ENCODE results near the gene AKT3. TPM values are rescaled to one million over a fixed set of nuclear protein-coding genes. Genes with fewer than 3 reads are reported as not detected.

Gene AKT3
- total RNA-seq, 1 donor from 2014 or later: 61.9 TPM

DNA sequence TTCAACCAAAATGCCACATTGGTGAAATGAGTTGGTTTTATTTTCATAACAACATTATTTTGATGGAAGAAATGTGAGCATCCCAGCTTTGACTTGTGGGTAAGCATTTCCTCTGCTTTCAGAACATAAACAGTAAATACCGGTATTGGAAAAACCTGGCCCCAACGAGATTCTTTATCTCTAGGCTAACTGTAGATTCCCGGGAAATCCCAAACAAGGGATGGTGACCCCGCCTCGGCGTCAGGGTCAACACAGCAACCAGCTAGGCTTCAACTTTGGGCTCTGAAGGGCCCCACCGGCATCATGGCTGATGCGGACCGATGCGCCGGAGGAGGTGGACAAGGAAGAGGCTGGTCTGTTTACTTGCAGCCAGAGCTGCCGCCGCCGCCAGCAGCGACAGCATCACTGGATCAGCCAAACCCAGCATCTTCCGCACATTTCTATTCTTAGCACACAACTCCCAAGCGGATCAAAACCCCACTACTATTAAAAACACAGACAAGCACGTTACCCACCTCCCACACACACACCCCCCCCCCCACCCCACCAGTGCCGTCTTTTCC is 1.1 kb downstream of the AKT3 start:
- H3K27me3 ChIP-seq: no peaks in the 10 kb centered on the region
- H3K27ac ChIP-seq: peak overlapping the region; percentile 99
- H3K36me3 ChIP-seq: no peaks in the 10 kb centered on the region
- peak in 1 of 2 donors; percentile 91 for DNase-seq (ENCODE audit: extremely low spot score in 2 of 2)
- intact Hi-C loops (cut with DNase I): no loop called here
- TF ChIP-seq POLR2AphosphoS5 (IDR thresholded peaks at IDR 0.05; ENCODE audit: insufficient read depth in 1 of 2, low read depth in 1 of 2) (peak; percentile 18 to 71), CTCF (IDR thresholded peaks at IDR 0.05) (no peak)
- H3K4me3 ChIP-seq: peak overlapping the region; percentile 78 to 92
- peaks cover 34% of the 10 kb centered on the region for H3K4me1 ChIP-seq
- H3K9me3 ChIP-seq: no peaks in the 10 kb centered on the region

DNA sequence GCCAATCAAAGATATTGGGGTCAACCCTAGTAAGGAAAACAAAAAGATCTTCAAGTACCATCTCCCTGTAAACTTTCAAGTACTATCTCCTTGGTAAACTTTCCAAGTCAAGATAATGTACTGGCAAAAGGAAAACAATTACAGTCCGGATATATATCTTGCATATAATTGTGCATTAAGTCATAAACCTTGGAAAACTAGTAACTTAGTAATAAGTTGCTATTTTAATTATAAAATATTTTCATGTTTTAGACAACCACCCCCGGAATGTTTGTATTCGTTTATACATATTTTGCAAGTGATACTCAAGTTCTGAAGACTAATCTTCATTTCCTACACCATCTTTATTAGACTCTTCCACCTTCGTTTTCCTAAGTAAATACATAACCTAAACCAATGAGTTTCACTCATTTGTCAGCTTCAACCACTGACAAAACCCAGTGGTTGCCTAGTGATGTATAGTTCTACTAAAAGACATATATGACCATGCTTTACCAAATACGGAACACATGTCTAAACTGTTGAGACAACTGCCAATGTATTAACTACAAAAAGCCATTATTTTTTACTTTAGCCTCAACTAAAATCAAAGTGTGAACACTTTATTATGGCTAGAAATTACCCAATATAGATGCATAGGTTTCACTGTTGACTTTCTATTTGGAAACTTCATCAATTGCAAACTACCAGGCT is 1.7 kb downstream of the AKT3 start:
- Histone ChIP-seq H3K4me3 (peak overlapping the region; percentile 78 to 92), H3K27me3 (no peaks in the 10 kb centered on the region), H3K4me1 (peaks cover 39% of the 10 kb centered on the region), H3K27ac (peak overlapping the region; percentile 99), H3K9me3 (no peaks in the 10 kb centered on the region), H3K36me3 (no peaks in the 10 kb centered on the region)
- DNase-seq (ENCODE audit: extremely low spot score in 2 of 2): no peak
- intact Hi-C loops (cut with DNase I): no loop called here
- TF ChIP-seq POLR2A (IDR thresholded peaks at IDR 0.05) (no peak), POLR2AphosphoS5 (IDR thresholded peaks at IDR 0.05; ENCODE audit: insufficient read depth in 1 of 2, low read depth in 1 of 2) (no peak), CTCF (IDR thresholded peaks at IDR 0.05) (no peak)

DNA sequence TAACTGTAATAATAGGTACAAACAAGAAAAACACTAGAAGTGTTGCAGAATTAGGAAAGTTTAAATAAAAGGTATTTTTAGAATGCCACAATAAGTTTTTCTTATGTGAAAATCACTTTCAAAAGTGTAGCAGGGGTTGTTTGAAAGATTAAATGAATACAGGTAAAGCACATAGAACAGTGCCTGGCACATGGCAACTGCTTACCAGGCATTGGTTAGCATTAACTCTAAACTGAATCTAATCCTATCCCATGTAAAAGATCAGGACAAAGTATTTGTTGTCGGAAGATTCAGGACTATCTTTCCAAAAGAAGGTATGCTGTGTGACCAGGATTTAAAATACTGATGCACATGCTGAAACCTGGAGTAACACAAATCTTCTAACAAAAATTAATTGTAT is 3.3 kb downstream of the AKT3 start:
- no peak overlapping the region for H3K4me3 ChIP-seq
- no peak overlapping the region for H3K27ac ChIP-seq
- peaks cover 44% of the 10 kb centered on the region for H3K4me1 ChIP-seq
- DNase-seq (ENCODE audit: extremely low spot score in 2 of 2): no peak
- no peaks in the 10 kb centered on the region for H3K27me3 ChIP-seq
- no peaks in the 10 kb centered on the region for H3K9me3 ChIP-seq
- no peaks in the 10 kb centered on the region for H3K36me3 ChIP-seq
- TF ChIP-seq POLR2AphosphoS5 (IDR thresholded peaks at IDR 0.05; ENCODE audit: insufficient read depth in 1 of 2, low read depth in 1 of 2): no peak
- no peak for TF ChIP-seq CTCF (IDR thresholded peaks at IDR 0.05)
- no peak for TF ChIP-seq POLR2A (IDR thresholded peaks at IDR 0.05)
- intact Hi-C loops (cut with DNase I): no loop called here

DNA sequence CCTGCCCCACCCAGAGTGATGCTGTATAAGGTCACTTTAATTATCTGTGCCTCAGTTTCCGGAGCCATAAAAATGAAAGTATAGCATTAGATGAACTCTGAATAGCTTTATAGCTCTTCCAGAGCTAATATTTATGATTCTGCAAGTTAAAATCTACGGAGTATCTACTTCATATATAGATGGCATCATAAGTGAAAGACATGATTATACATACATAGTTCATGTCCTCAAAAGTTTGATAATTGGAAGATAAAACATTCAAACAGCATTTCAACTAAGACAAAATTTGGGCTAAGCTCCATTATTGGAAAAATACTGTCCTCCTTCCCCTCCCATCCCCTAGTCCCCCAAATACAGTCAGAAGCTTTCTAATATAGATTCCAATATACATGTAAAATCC is 4.2 kb downstream of the AKT3 start:
- intact Hi-C loops (cut with DNase I): no loop called here
- Histone ChIP-seq H3K27me3 (no peaks in the 10 kb centered on the region), H3K4me1 (peaks cover 42% of the 10 kb centered on the region), H3K27ac (no peak overlapping the region), H3K4me3 (no peak overlapping the region), H3K9me3 (no peaks in the 10 kb centered on the region), H3K36me3 (no peaks in the 10 kb centered on the region)
- no peak for DNase-seq (ENCODE audit: extremely low spot score in 2 of 2)
- no peak for TF ChIP-seq POLR2A (IDR thresholded peaks at IDR 0.05)
- no peak for TF ChIP-seq POLR2AphosphoS5 (IDR thresholded peaks at IDR 0.05; ENCODE audit: insufficient read depth in 1 of 2, low read depth in 1 of 2)
- no peak for TF ChIP-seq CTCF (IDR thresholded peaks at IDR 0.05)

GRCh38 chr1:243844186-243844585 is 5.9 kb downstream of the AKT3 start:
- Histone ChIP-seq H3K4me1 (peaks cover 42% of the 10 kb centered on the region), H3K36me3 (no peaks in the 10 kb centered on the region), H3K9me3 (no peaks in the 10 kb centered on the region), H3K4me3 (no peak overlapping the region), H3K27me3 (no peaks in the 10 kb centered on the region), H3K27ac (no peak overlapping the region)
- DNase-seq (ENCODE audit: extremely low spot score in 2 of 2): no peak
- TF ChIP-seq CTCF (IDR thresholded peaks at IDR 0.05) (no peak), POLR2AphosphoS5 (IDR thresholded peaks at IDR 0.05; ENCODE audit: insufficient read depth in 1 of 2, low read depth in 1 of 2) (no peak), POLR2A (IDR thresholded peaks at IDR 0.05) (no peak)
- intact Hi-C loops (cut with DNase I): no loop called here

Data from vagina (tissue), 2 donors.